Hepatocyte (in vitro differentiated cells): Measurements from ENCODE around the gene FCHSD2.

Experiments
- EZH2 ChIP-seq: fragments of 200-600 bp; sonication (generic); IDR thresholded peaks from 2 replicates; pipeline ENCODE4 v1.6.1; 2016; ENCODE audit warnings: antibody characterized with exemption, mild to moderate bottlenecking, borderline replicate concordance
- TF ChIP-seq, protein P1 (sequence below): fragments of 200-600 bp; sonication (generic); IDR thresholded peaks from 2 replicates; pipeline ENCODE4 v1.5.1; 2016; ENCODE audit warnings: antibody characterized with exemption, mild to moderate bottlenecking; ENCODE audit not compliant: poor library complexity

- TF ChIP-seq, protein P1, sequence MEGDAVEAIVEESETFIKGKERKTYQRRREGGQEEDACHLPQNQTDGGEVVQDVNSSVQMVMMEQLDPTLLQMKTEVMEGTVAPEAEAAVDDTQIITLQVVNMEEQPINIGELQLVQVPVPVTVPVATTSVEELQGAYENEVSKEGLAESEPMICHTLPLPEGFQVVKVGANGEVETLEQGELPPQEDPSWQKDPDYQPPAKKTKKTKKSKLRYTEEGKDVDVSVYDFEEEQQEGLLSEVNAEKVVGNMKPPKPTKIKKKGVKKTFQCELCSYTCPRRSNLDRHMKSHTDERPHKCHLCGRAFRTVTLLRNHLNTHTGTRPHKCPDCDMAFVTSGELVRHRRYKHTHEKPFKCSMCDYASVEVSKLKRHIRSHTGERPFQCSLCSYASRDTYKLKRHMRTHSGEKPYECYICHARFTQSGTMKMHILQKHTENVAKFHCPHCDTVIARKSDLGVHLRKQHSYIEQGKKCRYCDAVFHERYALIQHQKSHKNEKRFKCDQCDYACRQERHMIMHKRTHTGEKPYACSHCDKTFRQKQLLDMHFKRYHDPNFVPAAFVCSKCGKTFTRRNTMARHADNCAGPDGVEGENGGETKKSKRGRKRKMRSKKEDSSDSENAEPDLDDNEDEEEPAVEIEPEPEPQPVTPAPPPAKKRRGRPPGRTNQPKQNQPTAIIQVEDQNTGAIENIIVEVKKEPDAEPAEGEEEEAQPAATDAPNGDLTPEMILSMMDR: no peak
- TF ChIP-seq EZH2: no peak
These were observed 27.3 kb downstream of the FCHSD2 start for GRCh38 chr11:73114835-73115220.
